ENCODE data around the gene ZBTB3. TPM values are rescaled to one million over a fixed set of nuclear protein-coding genes. Genes with fewer than 3 reads are reported as not detected.

The ZBTB3 gene
- total and polyA plus RNA-seq, 9 of the 15 experiments (the other 6 are each of a cell fraction or from before 2014, with no cell fraction given), result 1.9 to 10.0 (median 4.9) TPM

- TF ChIP-seq ZBTB12 (CRISPR knock-in tag; IDR thresholded peaks at IDR 0.05) (no peak), ZBTB40 (IDR thresholded peaks at IDR 0.05) (peak; percentile 26), ZBTB40 (CRISPR knock-in tag; IDR thresholded peaks at IDR 0.05) (no peak), ASH1L (IDR thresholded peaks at IDR 0.05; ENCODE audit: borderline replicate concordance, low read depth, partially characterized antibody) (no peak), POLR2A (conservative IDR thresholded peaks at IDR 0.05) (peak; percentile 95), ZNF398 (CRISPR knock-in tag; IDR thresholded peaks at IDR 0.05) (no peak), NONO (IDR thresholded peaks at IDR 0.05; ENCODE audit: low read depth in 2 of 2, low read length in 1 of 2) (peak in 1 of 2 experiments; percentile 57; a peak in 1 of 4 replicates), NCOA1 (IDR thresholded peaks at IDR 0.05; ENCODE audit: low read depth) (no peak)
These were observed 26.6 kb downstream of the ZBTB3 start, which contains the start of gene HNRNPUL2 (continued) for GRCh38 chr11:62727165-62727871.

Data from K562 (cell line).